Measurements from ENCODE around the gene TOX3. TPM values are rescaled to one million over a fixed set of nuclear protein-coding genes. Genes with fewer than 3 reads are reported as not detected.

TOX3 gene
- polyA plus RNA-seq, 3 donors: 30.0 to 37.4 (median 35.2) TPM

GRCh38 chr16:52568983-52569690 is 22.2 kb upstream of the TOX3 start:
- no peak for DNase-seq

- no peak for DNase-seq
These were observed 21.6 kb upstream of the TOX3 start for GRCh38 chr16:52568495-52568894.

- DNase-seq: no peak
These were observed 20.2 kb upstream of the TOX3 start for GRCh38 chr16:52567193-52567592.

- DNase-seq: no peak
These were observed 17.0 kb upstream of the TOX3 start for GRCh38 chr16:52563767-52564611.

- DNase-seq: no peak
These were observed 15.8 kb upstream of the TOX3 start for GRCh38 chr16:52562770-52563169.

GRCh38 chr16:52561910-52562741 is 15.2 kb upstream of the TOX3 start:
- no peak for DNase-seq

GRCh38 chr16:52558448-52558847 is 11.5 kb upstream of the TOX3 start:
- no peak for DNase-seq

- DNase-seq: no peak
These were observed 10.3 kb upstream of the TOX3 start for GRCh38 chr16:52557236-52557635.

- no peak for DNase-seq
These were observed 9.1 kb upstream of the TOX3 start for GRCh38 chr16:52556083-52556482.

GRCh38 chr16:52555572-52555971 is 8.6 kb upstream of the TOX3 start:
- no peak for DNase-seq

- no peak for DNase-seq
These were observed 7.4 kb upstream of the TOX3 start for GRCh38 chr16:52554334-52554733.

GRCh38 chr16:52553322-52553721 is 6.4 kb upstream of the TOX3 start:
- DNase-seq: no peak

- DNase-seq: no peak
These were observed 5.7 kb upstream of the TOX3 start for GRCh38 chr16:52552643-52553042.

GRCh38 chr16:52549011-52549692 is 2.2 kb upstream of the TOX3 start:
- peak; percentile 38 for DNase-seq

- no peak for DNase-seq
These were observed 1.5 kb upstream of the TOX3 start for GRCh38 chr16:52548261-52549010.

- no peak for DNase-seq
These were observed 882 bp upstream of the TOX3 start for GRCh38 chr16:52547834-52548215.

- peak; percentile 9 for DNase-seq
These were observed 496 bp downstream of the TOX3 start for GRCh38 chr16:52546291-52547003.

GRCh38 chr16:52545898-52546266 is 1.1 kb downstream of the TOX3 start:
- DNase-seq: no peak

GRCh38 chr16:52545222-52545897 is 1.6 kb downstream of the TOX3 start:
- DNase-seq: peak; percentile 11

GRCh38 chr16:52544703-52545102 is 2.2 kb downstream of the TOX3 start:
- DNase-seq: no peak
